AG04450 (cell line): ENCODE measurements around the gene NDOR1. TPM values are rescaled to one million over a fixed set of nuclear protein-coding genes. Genes with fewer than 3 reads are reported as not detected.

Source experiments
- CTCF ChIA-PET: fragments of 300-600, 350-600 bp; formaldehyde crosslinking; extraction: SDS; loops from one replicate; lab custom pipeline; 2022; ENCODE audit warnings: antibody characterized with exemption, inconsistent platforms; lab: Charles Lee
- POLR2A ChIA-PET: fragments of 350-600 bp; formaldehyde crosslinking; extraction: SDS; loops from one replicate; lab custom pipeline; 2021; ENCODE audit warnings: antibody characterized with exemption, inconsistent platforms; lab: Yijun Ruan, JAX
- DNase-seq: peaks from one replicate; pipeline ENCODE4 v3.0.0-alpha.2; 2011; ENCODE audit warnings: low read depth, low spot score
- H3K27ac ChIP-seq: one replicate; pipeline ENCODE4 v1.5.1; 2012; ENCODE audit warnings: low read depth, low read length, control low read depth
- H3K27me3 ChIP-seq: one replicate; pipeline ENCODE4 v1.6.0; 2012; ENCODE audit warnings: low read length; ENCODE audit not compliant: control insufficient read depth, insufficient read depth
- H3K4me3 ChIP-seq: 2 replicates; pipeline ENCODE4 v1.5.1; 2011; ENCODE audit warnings: mild to moderate bottlenecking, low read depth, low read length, control low read depth
- H3K9me3 ChIP-seq: 2 replicates; pipeline ENCODE4 v1.5.1; 2012; ENCODE audit warnings: low read length; ENCODE audit not compliant: control insufficient read depth, insufficient read depth
- CTCF ChIP-seq: IDR thresholded peaks from 2 replicates; pipeline ENCODE4 v1.5.1; 2011; ENCODE audit warnings: low read depth, low read length, control low read depth, inconsistent platforms
- polyA plus RNA-seq: library from polyadenylated mRNA; depleted of rRNA; stranded (reverse); fragments of >200 nt; gene quantifications from 2 replicates; pipeline ENCODE4 v1.2.3, GENCODE V29; 2011

NDOR1 gene
- polyA plus RNA-seq, 1 experiment = 2.8 TPM

- no peak overlapping the region for H3K27ac ChIP-seq
- DNase-seq = no peak
- no peaks in the 10 kb centered on the region for H3K27me3 ChIP-seq
- ChIA-PET CTCF (no interaction called here), POLR2A (interaction anchor here (0.5 kb wide), 1 partner anchor 110 kb away, joined by 11 read pairs; no protein-coding TSS in a partner anchor)
- no peaks in the 10 kb centered on the region; the same call in 1 of the 2 replicates for H3K9me3 ChIP-seq
- no peak overlapping the region for H3K4me3 ChIP-seq
- TF ChIP-seq CTCF = no peak
Measured at GRCh38 chr9:137233143-137233980, 27.9 kb downstream of the NDOR1 start.

- TF ChIP-seq CTCF = no peak
- Histone ChIP-seq H3K4me3 (no peak overlapping the region), H3K27ac (no peak overlapping the region), H3K27me3 (no peaks in the 10 kb centered on the region), H3K9me3 (no peaks in the 10 kb centered on the region; the same call in 1 of the 2 replicates)
- no peak for DNase-seq
- CTCF ChIA-PET = interaction anchor here (0.6 kb wide), 1 partner anchor 188 kb away, joined by 3 read pairs; the partner anchor contains the start of gene NPDC1
- POLR2A ChIA-PET = interaction anchor here (0.5 kb wide), 1 partner anchor 111 kb away, joined by 11 read pairs; no protein-coding TSS in a partner anchor
Measured at GRCh38 chr9:137234055-137234697, 28.7 kb downstream of the NDOR1 start.

- CTCF ChIA-PET = interaction anchor here (0.6 kb wide), 1 partner anchor 189 kb away, joined by 3 read pairs; the partner anchor contains the start of gene NPDC1
- no peaks in the 10 kb centered on the region for H3K27me3 ChIP-seq
- no peak overlapping the region for H3K27ac ChIP-seq
- H3K4me3 ChIP-seq = no peak overlapping the region
- H3K9me3 ChIP-seq = no peaks in the 10 kb centered on the region; the same call in 1 of the 2 replicates
- no peak for DNase-seq
- no peak for TF ChIP-seq CTCF
- POLR2A ChIA-PET = no interaction called here
Measured at GRCh38 chr9:137234758-137235423, 29.4 kb downstream of the NDOR1 start.

- no peak for TF ChIP-seq CTCF
- CTCF ChIA-PET = interaction anchor here (1.0 to 2.0 kb wide), 13 partner anchors 8 to 173 kb away, joined by 3 to 29 read pairs (median 5); partner anchors contain the start of genes ANAPC2, CYSRT1, RNF208 and RNF224
- H3K9me3 ChIP-seq = no peaks in the 10 kb centered on the region; the same call in 1 of the 2 replicates
- no peaks in the 10 kb centered on the region for H3K27me3 ChIP-seq
- DNase-seq = no peak
- POLR2A ChIA-PET = interaction anchor here (0.6 to 1.0 kb wide), 3 partner anchors 13 to 189 kb away, joined by 3 to 7 read pairs (median 4); partner anchors contain the start of genes NPDC1 and TPRN
- no peak overlapping the region for H3K4me3 ChIP-seq
- no peak overlapping the region for H3K27ac ChIP-seq
Measured at GRCh38 chr9:137235424-137236237, 30.1 kb downstream of the NDOR1 start.
